ENCODE results near the gene CCDC40. TPM values are rescaled to one million over a fixed set of nuclear protein-coding genes. Genes with fewer than 3 reads are reported as not detected.
A peak's percentile ranks its signal among the peaks of the same experiment; 100 is the strongest.

CCDC40 gene
- total and polyA plus RNA-seq, 9 of the 15 experiments (the other 6 are each of a cell fraction or from before 2014, with no cell fraction given): 0.07 to 0.33 TPM; not detected in 7

- TF ChIP-seq CTCFL (IDR thresholded peaks at IDR 0.05; ENCODE audit: borderline replicate concordance, insufficient read depth, low read depth, low read length, poor library complexity, severe bottlenecking) (peak; percentile 94), RBM34 (IDR thresholded peaks at IDR 0.05; ENCODE audit: borderline replicate concordance, insufficient read depth, low read length) (no peak), ZFP91 (CRISPR knock-in tag; IDR thresholded peaks at IDR 0.05) (no peak), ZBTB34 (CRISPR knock-in tag; IDR thresholded peaks at IDR 0.05) (no peak), RUNX1 (IDR thresholded peaks at IDR 0.05; ENCODE audit: low read depth) (no peak), SREBF1 (IDR thresholded peaks at IDR 0.05; ENCODE audit: borderline replicate concordance, low read depth, low read length) (no peak), KDM2B (CRISPR knock-in tag; IDR thresholded peaks at IDR 0.05) (peak; percentile 84; the same call in 1 of the 2 replicates), SMAD1 (IDR thresholded peaks at IDR 0.05; ENCODE audit: low read depth, low read length, partially characterized antibody) (no peak), MTA1 (IDR thresholded peaks at IDR 0.05; ENCODE audit: borderline replicate concordance) (no peak), TBP (optimal IDR thresholded peaks at IDR 0.05; ENCODE audit: low read depth, low read length) (no peak), HCFC1 (IDR thresholded peaks at IDR 0.05; ENCODE audit: low read depth, low read length) (peak; percentile 43; the same call in 1 of the 2 replicates), ETS1 (conservative IDR thresholded peaks at IDR 0.05; ENCODE audit: control insufficient read depth, low read depth, low read length) (no peak; the same call in 1 of the 2 replicates), ZNF124 (CRISPR knock-in tag; IDR thresholded peaks at IDR 0.05) (no peak), GTF2A2 (tag; IDR thresholded peaks at IDR 0.05) (no peak), CREB3L1 (IDR thresholded peaks at IDR 0.05; ENCODE audit: borderline replicate concordance, low read depth) (0 out of 2 replicates have a peak, but pooled peaks have one; percentile 61), ILF3 (IDR thresholded peaks at IDR 0.05; ENCODE audit: borderline replicate concordance) (peak; percentile 94), POLR3A (IDR thresholded peaks at IDR 0.05; ENCODE audit: borderline replicate concordance, extremely low read depth, insufficient read depth, insufficient read length) (no peak), HNRNPK (IDR thresholded peaks at IDR 0.05; ENCODE audit: low read depth, low read length, poor library complexity, severe bottlenecking) (no peak)
Measured at GRCh38 chr17:80101011-80101945, 64.8 kb downstream of the CCDC40 start, which contains the start of gene GAA (continued).

Measured in K562 (cell line).